ACC112 (cell line): ENCODE results near the gene AGER.
"Not testable (repeated sequence)": the region's sequence is repeated elsewhere in the genome, so short reads cannot be mapped to it uniquely, and the experiment has no call there.

ENCODE experiments used
- H2AFZ ChIP-seq: fragments of 200-600 bp; sonication (generic); one replicate; pipeline ENCODE4 v1.6.0; 2017; ENCODE audit warnings: antibody characterized with exemption, low read length; ENCODE audit not compliant: unreplicated experiment
- H3K27ac ChIP-seq: fragments of 200-600 bp; sonication (generic); 2 replicates; pipeline ENCODE4 v1.5.1; 2014; ENCODE audit warnings: low read depth, mild to moderate bottlenecking, antibody characterized with exemption, low read length, moderate library complexity
- H3K27me3 ChIP-seq: fragments of 200-600 bp; sonication (generic); 2 replicates; pipeline ENCODE4 v1.6.1; 2014; ENCODE audit warnings: mild to moderate bottlenecking, antibody characterized with exemption, low read length, moderate library complexity, mixed read lengths; ENCODE audit not compliant: insufficient read depth
- H3K36me3 ChIP-seq: fragments of 200-600 bp; sonication (generic); 2 replicates; pipeline ENCODE4 v1.6.1; 2016; ENCODE audit warnings: mild to moderate bottlenecking, antibody characterized with exemption, low read length, moderate library complexity, mixed read lengths; ENCODE audit not compliant: insufficient read depth
- H3K4me1 ChIP-seq: fragments of 200-600 bp; sonication (generic); one replicate; pipeline ENCODE4 v1.6.1; 2016; ENCODE audit warnings: low read length, mixed read lengths; ENCODE audit not compliant: insufficient read depth, unreplicated experiment, control insufficient read depth
- H3K4me3 ChIP-seq: fragments of 200-600 bp; sonication (generic); 2 replicates; pipeline ENCODE4 v1.5.1; 2014; ENCODE audit warnings: mild to moderate bottlenecking, low read depth, low read length
- H3K79me2 ChIP-seq: fragments of 200-600 bp; sonication (generic); one replicate; pipeline ENCODE4 v1.6.0; 2016; ENCODE audit warnings: low read length; ENCODE audit not compliant: control insufficient read depth, unreplicated experiment, insufficient read depth

AGER gene

GRCh38 chr6:32186151-32186840, 2.2 kb upstream of the AGER start:
- H3K4me1 ChIP-seq = peaks cover 11% of the 10 kb centered on the region
- not testable (repeated sequence) for H2AFZ ChIP-seq, H3K27me3 ChIP-seq, H3K4me3 ChIP-seq, H3K36me3 ChIP-seq
- peak overlapping the region; percentile 68 for H3K27ac ChIP-seq
- H3K79me2 ChIP-seq = peaks cover 19% of the 10 kb centered on the region

- peaks cover 19% of the 10 kb centered on the region for H3K79me2 ChIP-seq
- H2AFZ ChIP-seq, H3K36me3 ChIP-seq, H3K27me3 ChIP-seq, H3K4me3 ChIP-seq: not testable (repeated sequence)
- H3K4me1 ChIP-seq = peaks cover 11% of the 10 kb centered on the region
- peak overlapping the region; percentile 68 for H3K27ac ChIP-seq
These were observed 1.7 kb upstream of the AGER start for GRCh38 chr6:32185681-32186131.

GRCh38 chr6:32183483-32184083, 470 bp downstream of the AGER start:
- H3K27ac ChIP-seq = no peak overlapping the region
- H3K36me3 ChIP-seq = peaks cover 4% of the 10 kb centered on the region; the same call in 1 of the 2 replicates
- peaks cover 18% of the 10 kb centered on the region for H3K79me2 ChIP-seq
- no peak overlapping the region for H2AFZ ChIP-seq
- no peak overlapping the region for H3K4me3 ChIP-seq
- H3K4me1 ChIP-seq = peaks cover 11% of the 10 kb centered on the region
- H3K27me3 ChIP-seq = no peaks in the 10 kb centered on the region

GRCh38 chr6:32183030-32183429, 1.0 kb downstream of the AGER start:
- Histone ChIP-seq H3K79me2 (peaks cover 17% of the 10 kb centered on the region), H3K4me3 (no peak overlapping the region), H3K4me1 (peaks cover 9% of the 10 kb centered on the region), H3K27me3 (no peaks in the 10 kb centered on the region), H3K36me3 (peaks cover 4% of the 10 kb centered on the region; the same call in 1 of the 2 replicates), H3K27ac (no peak overlapping the region), H2AFZ (no peak overlapping the region)

- no peaks in the 10 kb centered on the region for H3K27me3 ChIP-seq
- H2AFZ ChIP-seq = no peak overlapping the region
- H3K4me3 ChIP-seq = no peak overlapping the region
- peaks cover 4% of the 10 kb centered on the region; the same call in 1 of the 2 replicates for H3K36me3 ChIP-seq
- no peak overlapping the region for H3K27ac ChIP-seq
- peaks cover 13% of the 10 kb centered on the region for H3K79me2 ChIP-seq
- peaks cover 5% of the 10 kb centered on the region for H3K4me1 ChIP-seq
These were observed 1.5 kb downstream of the AGER start for GRCh38 chr6:32182555-32182981.

GRCh38 chr6:32181915-32182529, 2.0 kb downstream of the AGER start:
- Histone ChIP-seq H3K4me1 (peaks cover 5% of the 10 kb centered on the region), H3K27me3 (no peaks in the 10 kb centered on the region), H3K4me3 (no peak overlapping the region), H2AFZ (no peak overlapping the region), H3K79me2 (peaks cover 12% of the 10 kb centered on the region), H3K27ac (no peak overlapping the region), H3K36me3 (no peaks in the 10 kb centered on the region)

- peaks cover 13% of the 10 kb centered on the region for H3K4me1 ChIP-seq
- H2AFZ ChIP-seq = no peak overlapping the region
- H3K36me3 ChIP-seq = no peaks in the 10 kb centered on the region
- peaks cover 12% of the 10 kb centered on the region for H3K79me2 ChIP-seq
- H3K27me3 ChIP-seq = no peaks in the 10 kb centered on the region
- H3K27ac ChIP-seq = no peak overlapping the region
- no peak overlapping the region for H3K4me3 ChIP-seq
These were observed 2.8 kb downstream of the AGER start for GRCh38 chr6:32181148-32181702.

- Histone ChIP-seq H3K27ac (no peak overlapping the region), H3K36me3 (no peaks in the 10 kb centered on the region), H3K4me1 (peaks cover 18% of the 10 kb centered on the region), H2AFZ (no peak overlapping the region), H3K4me3 (peak overlapping the region; percentile 96), H3K27me3 (no peaks in the 10 kb centered on the region), H3K79me2 (peaks cover 22% of the 10 kb centered on the region)
These were observed 4.2 kb downstream of the AGER start for GRCh38 chr6:32179766-32180405.

GRCh38 chr6:32178547-32179440, 5.3 kb downstream of the AGER start:
- peak overlapping the region; percentile 39; the same call in 1 of the 2 replicates for H3K27ac ChIP-seq
- no peaks in the 10 kb centered on the region for H3K27me3 ChIP-seq
- H3K79me2 ChIP-seq = peaks cover 33% of the 10 kb centered on the region
- peak overlapping the region; percentile 96 for H3K4me3 ChIP-seq
- H3K4me1 ChIP-seq = peaks cover 19% of the 10 kb centered on the region
- no peaks in the 10 kb centered on the region for H3K36me3 ChIP-seq
- no peak overlapping the region for H2AFZ ChIP-seq
